Left hindlimb (tissue), 1 donor: ENCODE results near the gene TRIP12.
"Not testable (repeated sequence)": the region's sequence is repeated elsewhere in the genome, so short reads cannot be mapped to it uniquely, and the experiment has no call there.

Source experiments
- DNase-seq: peaks from one replicate; pipeline ENCODE4 v3.0.0-alpha.2; 2018

Gene TRIP12

DNA sequence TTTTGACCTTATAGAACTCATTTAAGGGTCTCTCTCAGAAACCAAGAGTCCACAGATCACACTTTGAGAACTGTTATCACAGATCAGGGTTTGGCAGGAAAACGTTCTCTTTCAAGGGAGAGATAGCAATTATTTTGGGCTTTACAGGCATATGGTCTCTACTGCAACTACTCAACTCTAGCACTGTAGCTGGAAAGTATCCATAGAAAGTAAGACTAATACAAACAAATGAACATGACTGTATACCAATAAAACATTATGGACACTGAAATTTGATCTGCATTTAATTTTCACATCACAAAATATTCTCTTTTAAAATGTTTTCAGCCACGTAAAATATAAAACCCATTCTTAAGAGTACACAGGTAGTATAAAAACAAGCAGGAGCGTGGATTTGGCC is 100.5 kb downstream of the TRIP12 start:
- no peak for DNase-seq

DNA sequence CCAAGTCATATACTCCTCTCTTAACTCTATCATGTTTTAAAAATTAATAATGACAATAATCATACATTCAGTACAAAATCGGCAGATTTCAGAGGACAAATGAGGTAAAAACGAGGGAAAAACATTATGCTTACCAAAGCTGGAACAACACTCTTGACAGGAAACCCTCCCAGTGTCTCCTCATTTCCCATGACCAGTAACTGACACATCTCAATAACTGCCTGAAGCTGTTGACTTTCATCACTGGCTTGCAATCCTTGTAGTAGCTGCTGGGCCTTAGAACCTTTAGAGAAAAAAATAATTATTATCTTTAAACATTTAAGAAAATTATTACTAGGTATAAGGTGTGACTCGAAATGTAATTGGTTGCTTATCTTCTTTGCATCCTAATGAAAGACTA is 103.6 kb downstream of the TRIP12 start:
- no peak for DNase-seq

DNA sequence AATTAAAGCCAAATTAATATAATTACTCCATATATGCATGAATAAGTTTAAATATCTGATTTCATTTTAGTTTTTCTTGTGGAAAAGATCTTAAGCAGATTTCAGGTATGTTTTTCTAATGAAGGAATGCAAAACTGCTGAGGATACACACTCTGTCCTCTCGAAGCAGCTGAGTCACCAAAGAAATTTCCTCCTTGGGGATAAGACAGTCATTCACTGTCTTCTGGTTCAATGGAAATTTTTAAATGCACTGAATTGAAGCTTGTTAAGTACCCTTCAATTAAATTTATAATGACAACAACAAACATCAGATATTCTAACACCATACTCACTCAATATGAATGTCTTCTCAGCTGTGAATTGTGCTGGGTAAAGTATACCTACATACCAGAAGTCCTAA is 106.0 kb downstream of the TRIP12 start:
- DNase-seq: no peak

DNA sequence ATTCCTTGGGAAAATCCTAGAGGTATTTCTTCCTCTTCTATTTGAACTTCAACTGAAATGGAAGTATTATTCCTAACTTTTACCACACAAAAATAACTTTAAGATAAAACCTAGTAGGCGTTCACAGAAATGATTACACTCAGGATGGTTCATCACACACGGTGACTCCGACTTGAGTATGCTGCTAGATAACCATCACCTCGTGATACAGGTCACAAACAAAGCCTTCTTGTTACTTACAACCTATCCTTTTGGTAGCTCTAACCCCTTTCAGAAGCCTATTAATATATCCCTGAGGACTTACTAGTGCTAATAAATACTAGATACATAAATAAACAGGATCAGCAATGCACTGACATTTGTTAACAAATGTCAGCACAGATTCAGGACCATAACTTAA is 106.5 kb downstream of the TRIP12 start:
- DNase-seq: no peak

DNA sequence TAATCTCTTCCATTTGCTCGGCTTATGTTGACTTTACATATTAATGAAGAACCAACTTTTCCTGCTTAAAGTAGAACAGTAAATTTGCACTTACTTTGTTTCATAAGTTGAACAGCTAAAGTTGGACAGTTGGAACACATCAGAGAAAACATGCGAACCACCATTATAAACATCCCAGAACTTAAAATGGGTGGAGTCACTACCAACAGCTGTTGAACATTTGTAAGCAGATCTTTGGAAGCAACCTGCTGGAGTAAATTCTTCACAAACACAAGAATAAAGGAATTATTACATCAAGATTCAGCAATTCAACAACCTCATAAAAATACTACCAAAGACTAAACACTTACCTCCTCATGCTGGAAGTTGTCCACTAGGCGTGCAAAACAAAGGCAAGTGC is 111.0 kb downstream of the TRIP12 start:
- no peak for DNase-seq

DNA sequence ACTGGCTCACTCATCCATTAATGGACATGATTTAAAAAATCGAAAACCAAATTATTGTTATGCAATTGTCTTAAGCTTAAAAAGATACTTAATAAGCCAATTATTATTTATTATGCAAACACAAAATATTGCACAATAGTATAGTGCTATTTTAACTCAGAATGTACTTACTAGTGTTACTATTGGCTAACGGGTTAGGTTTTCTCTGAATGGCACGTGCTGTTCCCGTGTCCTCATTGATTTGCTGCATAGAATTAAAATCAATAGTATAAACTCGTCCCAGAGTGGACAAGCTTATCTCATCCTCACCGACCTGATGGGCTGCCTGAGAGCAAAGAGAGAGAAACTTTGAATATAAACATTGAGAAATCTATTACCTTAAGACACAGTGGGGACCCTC is 116.2 kb downstream of the TRIP12 start:
- no peak for DNase-seq

DNA sequence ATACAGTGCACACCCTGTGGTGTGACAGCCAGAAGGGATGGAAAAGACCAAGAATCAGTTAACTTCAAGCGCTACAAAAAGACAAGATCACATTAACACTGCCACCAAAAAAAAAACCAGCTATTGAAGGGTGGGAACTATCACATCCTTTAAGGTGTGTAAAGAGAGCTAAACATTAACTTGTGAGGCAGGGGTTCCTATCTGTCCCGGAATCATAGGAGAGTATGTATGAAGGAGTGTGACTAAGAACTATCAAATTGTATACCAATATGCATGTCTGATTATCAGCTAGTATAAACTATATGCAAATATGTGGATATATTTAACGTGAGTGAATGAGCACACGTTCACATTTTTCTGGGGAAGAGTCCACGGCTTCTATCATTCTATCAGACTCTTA is 119.0 kb downstream of the TRIP12 start:
- DNase-seq: no peak

DNA sequence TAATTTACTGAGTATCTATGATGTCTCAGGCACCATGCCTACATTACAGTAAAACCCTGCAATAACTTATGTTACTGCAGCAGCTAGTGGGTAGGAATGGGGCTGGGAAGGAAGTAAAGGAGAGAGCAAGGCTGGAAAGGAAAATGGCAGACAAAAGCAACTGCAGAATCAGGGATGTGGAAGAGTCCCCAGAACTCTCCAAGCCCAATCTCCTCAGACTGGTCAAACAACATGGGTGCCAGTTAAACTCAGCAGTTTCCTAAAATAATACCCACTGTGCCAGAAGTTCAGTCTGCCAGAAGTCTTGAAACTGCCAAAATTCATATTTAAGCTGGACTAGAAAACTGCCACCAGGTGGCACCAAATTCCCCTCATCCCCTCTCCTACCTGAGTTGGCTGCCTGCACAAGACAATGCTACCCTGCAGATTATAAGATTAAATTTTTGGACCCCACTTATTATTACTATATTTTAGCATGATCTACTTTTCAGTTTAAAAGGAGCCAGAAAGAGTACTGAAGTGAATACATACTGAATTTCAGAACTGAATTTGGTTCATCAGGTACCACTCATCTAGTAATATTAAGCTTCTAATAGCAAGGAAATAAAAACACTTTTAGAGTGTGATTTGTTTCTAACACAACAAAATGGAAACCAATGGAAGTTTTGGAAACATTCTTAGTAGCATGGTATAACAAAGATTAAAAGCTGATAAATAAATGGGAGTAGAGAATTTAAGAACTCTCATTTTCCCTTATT is 120.6 kb downstream of the TRIP12 start:
- DNase-seq: peak; percentile 57

DNA sequence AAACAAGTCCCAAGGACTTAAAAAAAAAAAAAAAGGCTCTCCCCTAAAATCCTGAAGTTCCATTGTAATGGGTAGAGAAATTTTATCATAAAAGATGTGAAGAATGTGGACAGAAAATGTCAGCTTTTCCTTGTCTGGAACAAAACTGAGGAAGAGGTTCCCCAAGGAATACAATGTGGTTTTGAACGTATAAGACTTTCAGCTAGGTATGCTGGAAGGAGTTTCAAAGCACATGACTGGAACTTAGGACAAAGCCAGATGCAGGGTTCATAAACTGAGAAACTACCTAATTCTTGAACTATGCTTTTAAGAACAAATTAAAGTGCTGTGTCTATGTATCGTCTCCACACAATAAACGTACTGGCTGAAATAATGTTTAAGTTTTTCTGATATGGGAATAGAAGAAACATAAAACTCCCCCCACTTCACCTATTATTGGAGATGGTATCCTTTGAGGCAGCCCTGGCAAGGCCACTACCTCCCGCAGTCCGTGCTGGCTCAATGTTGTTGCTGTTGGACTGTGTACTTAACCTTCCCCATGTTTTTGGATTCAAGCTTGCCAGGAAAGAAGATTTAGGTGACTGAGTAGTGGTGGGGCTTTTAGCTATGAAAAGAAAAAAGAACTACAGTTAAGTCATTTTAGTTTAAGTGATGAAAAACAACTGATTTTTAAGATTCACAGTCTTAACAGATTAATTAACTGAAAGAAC is 123.2 kb downstream of the TRIP12 start:
- DNase-seq: peak; percentile 51

DNA sequence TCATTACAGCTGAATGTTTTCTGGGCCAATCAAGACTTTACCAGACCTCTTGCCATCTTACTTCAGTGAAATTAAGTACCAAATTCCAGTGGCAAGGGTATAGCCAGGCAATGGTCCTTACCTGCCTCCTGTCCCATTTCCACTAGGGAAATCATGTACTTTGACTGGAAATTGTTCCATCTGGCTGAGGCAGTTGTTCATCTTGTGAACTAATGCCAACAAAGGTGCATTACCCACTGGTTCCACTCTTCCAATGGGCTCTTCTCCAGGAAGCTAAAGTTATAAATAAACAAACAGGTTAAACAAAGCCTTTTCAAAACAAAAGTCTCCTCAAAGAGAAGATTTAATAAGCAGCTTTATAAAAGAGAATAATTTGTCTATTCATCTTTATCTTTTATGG is 126.8 kb downstream of the TRIP12 start:
- DNase-seq: no peak

DNA sequence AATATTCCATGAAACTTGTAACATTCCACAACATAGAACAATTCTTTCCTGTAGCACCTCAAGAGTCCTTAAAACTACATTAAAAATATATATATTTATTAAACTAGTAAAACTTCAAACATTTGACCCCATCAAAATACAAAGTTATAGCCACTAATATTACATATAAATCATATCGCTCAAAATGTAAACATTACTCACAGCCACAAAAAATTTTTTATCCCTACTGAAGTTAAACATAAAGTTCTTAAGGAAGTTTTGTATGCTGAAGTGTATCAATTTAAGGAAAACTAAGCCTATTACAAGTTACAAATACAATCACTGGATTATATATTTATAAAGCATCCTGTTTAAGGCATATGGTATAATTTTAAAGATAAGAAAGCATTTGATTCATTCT is 127.2 kb downstream of the TRIP12 start:
- no peak for DNase-seq

DNA sequence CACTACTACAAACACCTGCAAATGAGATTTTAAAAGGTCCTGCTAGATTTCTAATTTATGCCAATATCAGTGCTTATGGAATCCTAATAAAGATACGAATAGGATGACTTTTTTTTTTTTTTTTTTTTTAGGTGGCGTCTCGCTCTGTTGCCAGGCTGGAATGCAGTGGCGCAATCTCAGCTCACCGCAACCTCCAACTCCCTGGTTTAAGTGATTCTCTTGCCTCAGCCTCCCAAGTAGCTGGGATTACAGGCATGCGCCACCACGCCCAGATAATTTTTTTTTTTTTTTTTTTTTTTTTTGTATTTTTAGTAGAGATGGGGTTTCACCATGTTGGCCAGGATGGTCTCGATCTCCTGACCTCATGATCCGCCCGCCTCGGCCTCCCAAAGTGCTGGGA is 135.5 kb downstream of the TRIP12 start:
- not testable (repeated sequence) for DNase-seq

DNA sequence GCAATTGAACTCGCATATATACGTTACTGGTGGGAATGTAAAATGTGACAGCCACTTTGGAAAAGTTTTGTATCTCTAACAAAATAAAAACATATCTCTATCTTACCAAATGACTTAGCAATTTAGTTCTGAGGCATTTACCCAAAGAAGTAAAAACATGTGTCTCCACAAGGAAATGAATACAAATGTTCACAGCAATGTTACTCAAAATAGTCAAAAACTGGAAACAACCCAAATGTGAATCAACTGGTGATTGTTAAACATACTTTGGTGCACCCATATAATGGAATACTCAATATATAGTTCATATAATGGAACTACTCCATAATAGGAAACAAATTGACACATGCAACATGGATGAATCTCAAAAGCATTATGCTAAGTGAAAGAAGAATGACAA is 137.0 kb downstream of the TRIP12 start:
- DNase-seq: no peak

DNA sequence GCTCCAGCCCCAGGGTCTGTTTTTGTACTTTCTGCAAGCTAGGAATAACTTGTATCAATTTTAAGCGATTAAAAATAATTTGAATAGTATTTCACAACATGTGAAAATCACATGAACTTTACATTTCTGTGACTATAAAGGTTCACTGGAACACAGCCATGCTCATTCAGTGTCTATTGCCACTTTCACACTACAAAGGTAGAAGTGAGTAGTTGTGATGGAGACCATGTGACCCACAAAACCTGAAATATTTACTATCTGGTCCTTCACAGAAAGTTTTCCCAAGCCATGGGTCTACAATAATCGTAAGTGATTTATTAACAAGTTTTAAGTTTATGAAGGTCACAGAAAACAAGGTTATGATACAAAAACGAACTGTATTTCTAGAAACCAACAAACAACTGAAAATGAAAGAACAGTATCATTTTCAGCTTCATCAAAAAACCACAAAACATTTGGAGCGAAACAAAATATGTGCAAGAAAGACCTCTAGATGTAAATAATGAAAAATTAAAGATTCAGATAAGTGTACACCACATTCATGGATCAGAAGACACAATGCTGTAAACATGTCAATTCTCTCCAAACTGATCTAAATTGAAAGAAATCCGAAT is 138.6 kb downstream of the TRIP12 start:
- no peak for DNase-seq

DNA sequence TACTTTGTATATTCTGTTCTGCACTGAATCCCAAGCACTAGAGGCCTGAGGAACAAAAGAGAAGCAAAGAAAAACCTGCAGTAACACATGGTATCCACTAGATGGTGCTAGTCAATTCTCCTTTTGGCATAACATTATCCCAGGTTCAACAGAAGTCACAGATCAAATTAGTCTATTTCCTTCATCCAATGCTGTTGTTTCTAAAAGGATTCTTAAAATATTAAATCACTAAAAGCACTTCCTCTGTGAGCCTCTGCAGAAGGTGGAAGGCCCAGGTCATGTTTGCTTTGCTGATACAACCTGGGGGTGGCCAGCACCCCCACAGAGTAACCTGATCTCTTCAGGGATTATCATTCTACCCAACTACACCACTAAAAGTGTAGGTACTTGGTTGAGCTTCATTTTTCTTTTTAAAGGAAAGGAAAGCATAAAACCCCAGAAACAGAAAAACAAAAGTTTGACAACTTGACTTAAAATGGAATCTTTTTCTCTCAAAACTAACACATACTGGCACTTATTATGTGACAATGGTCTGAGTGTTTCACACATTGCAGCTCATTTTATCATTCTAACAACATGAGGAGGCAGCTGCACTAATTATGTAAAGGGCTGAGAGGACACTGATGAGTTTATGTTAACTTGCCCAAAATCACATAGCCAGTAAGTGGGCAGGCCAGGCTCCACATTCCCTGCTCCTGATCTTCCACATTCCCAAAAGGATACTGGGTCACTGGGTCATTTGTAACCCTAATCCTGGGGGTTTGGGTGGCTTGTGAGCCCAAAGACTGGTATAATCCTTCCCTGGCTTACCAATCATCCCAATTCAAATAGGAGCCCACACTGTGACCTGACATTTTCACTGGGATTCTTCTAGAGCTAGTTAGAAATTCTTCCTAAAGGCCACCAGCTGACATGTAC is 140.7 kb downstream of the TRIP12 start:
- DNase-seq: no peak

DNA sequence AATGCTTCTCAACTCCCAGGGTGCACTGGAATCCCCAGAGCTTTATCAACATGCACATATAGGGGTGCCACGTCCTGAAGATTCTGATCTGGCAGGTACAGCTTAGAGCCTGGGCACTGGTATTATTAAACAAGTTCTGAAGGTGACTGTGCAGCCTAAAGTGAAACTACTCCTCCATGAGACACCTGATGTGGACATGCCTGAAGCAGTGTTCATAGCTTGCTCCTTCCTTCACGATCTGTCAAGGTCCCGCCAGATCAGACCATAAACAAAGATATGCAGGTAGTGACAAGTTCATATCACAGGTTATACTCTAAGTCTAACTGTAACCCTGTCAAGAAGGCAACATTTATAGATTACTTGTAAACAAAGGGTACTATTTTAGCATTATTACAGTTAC is 142.2 kb downstream of the TRIP12 start:
- no peak for DNase-seq

DNA sequence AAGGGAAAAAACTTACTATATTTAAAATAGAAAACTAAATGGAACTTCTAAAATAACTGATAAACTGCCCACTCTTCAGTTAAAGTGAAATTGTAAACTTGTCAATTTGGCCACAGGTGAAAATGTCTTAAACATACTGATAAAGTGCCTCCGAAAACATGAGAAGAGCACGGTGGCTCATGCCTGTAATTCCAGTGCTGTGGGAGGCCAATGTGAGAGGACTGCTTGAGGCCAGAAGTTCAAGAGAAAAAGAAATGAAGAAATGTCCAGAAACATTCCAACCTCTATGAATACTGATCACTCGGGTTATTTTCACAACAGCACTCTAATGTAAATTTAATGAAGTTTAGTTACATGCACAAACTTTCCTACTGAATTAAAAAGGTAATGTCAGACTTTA is 144.1 kb downstream of the TRIP12 start:
- DNase-seq: no peak

DNA sequence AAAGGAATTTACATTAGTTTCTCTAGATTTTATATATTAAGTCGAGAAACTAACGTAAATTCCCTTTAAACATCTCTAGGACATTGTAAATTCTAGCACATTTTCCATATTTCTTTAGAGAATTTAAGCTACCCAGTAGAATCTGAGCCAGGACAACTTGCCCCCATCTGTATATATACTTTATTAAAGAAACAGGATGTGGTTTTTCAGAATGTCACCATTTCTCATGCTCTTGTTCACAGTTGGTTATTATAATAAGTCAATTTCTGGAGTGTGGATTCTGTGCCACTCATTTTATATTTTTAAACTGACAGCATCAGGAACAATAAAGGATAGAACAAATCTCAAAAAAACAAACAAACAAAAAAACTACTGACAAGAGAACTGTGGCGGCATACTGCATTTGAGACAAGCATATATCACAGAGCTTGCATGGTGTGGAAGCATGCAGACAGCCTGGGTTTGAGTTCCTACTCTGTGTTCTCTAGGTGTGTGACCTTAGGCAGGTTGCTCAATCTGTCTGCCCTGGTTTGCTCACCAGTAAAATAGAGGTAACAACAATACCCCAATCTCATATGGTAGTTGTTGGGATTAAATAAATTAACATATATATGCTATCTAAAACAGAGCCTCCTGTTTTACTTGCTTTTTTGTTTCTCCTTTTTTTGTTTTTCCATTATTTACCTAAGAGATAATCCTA is 146.0 kb downstream of the TRIP12 start:
- DNase-seq: no peak

DNA sequence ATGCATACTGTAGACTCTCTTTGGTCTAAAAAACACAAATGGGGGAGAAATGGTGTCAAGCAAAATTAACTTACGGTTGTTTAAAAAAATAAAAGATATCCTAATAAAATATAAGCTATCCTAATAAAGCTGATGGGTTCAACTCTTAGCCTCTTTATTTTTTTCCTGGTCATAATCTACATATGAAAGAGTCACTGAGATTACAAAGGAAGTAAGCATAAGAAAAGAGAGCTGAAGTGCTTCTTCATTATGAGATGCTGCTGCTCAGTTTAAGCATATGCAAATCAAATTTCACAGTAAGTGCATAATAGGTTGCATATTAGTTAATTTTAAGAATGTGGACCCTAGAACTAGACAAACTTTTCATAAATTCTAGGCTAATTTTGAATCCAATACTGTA is 147.6 kb downstream of the TRIP12 start:
- DNase-seq: no peak

DNA sequence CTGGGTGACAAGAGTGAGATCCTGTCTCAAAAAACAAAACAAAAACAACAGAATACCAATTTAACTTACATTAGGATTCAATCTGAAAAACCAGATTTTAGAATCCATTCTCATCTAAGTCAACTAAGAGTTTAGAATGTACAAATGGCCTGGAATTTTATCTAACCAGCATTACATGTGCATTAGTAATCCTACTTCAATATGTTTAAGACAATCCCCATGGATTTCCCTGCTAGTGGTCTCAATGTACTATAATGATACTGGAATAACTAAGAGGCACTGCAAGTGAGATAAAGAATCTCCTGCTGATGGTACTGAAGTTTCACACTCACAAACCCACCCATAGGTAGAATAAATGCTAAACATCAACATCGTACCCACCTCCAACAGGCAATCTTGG is 153.6 kb downstream of the TRIP12 start:
- no peak for DNase-seq

DNA sequence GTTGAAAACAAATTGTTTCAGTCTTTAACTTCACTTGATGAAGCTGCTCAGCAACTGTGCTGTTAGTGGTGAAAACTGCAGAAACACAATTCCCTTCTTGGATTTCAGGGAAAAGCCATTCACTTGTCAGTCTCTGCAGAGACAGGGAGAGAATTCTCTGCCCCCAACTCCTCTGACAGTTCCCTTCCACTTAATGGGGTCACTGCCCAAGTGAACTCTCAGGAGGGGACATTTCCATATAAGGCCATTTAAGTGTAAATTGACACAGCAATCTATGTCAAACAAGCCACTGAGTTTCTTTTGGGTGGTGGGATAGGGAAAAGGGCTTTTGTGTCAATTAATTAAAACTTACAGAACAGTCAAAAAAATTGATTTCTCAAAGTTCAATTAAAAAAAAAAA is 156.1 kb downstream of the TRIP12 start:
- no peak for DNase-seq

DNA sequence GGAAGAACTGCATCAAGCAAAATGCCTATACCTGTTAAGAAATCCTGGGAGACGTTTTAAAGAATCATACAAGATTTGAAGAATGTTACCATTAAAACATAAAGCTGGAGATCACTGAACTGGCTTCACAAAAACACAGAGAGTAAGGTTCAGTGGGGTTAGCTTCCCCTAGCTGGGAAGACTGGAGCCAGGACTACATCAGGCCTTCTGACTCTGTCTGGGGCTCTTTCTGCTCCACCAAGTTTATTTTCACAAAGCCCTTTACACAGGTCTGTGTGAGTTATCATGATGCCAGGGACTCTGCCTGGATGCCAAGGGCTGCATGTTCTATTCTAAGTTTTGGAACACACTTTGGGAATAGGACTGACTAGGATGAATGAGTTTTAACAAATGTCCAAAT is 160.1 kb downstream of the TRIP12 start:
- no peak for DNase-seq

DNA sequence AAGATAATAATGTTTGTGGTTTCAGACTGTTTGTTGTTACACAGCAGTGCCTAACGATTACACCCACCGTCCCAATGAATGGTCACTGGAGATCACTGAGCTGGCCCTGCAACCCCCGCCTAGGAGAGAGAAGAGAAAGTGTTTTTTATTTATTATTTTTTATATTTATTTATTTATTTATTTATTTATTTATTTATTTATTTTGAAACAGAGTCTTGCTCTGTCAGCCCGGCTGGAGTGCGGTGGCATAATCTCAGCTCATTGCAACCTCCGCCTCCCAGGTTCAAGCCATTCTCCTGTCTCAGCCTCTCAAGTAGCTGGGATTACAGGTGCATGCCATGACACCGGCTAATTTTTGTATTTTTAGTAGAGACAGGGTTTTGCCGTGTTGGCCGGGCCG is 164.3 kb downstream of the TRIP12 start:
- not testable (repeated sequence) for DNase-seq
